ENCODE data around the gene SLC35D3. TPM values are rescaled to one million over a fixed set of nuclear protein-coding genes. Genes with fewer than 3 reads are reported as not detected.

SLC35D3 gene
- total and polyA plus RNA-seq, 3 experiments from 2014 or later = not detected

GRCh38 chr6:136961848-136962247 lies 39.7 kb downstream of the SLC35D3 start:
- POLR2A ChIA-PET = no interaction called here
- no peak for DNase-seq
- Histone ChIP-seq H3K9me3 (ENCODE audit: low read length) (no peaks in the 10 kb centered on the region), H3K27ac (ENCODE audit: low read depth, low read length) (no peak overlapping the region), H3K4me3 (ENCODE audit: low read length) (no peak overlapping the region), H3K36me3 (ENCODE audit: insufficient read depth, low read length) (no peaks in the 10 kb centered on the region), H3K4me1 (ENCODE audit: insufficient read depth, low read length) (no peaks in the 10 kb centered on the region), H3K27me3 (ENCODE audit: insufficient read depth, low read length, poor library complexity, severe bottlenecking) (no peaks in the 10 kb centered on the region)
- Mint-ChIP-seq H3K27me3 (peaks cover 8 to 46% of the 10 kb centered on the region in 2 donors), H3K27ac (no peak overlapping the region), H3K9me3 (no peaks in the 10 kb centered on the region), H3K36me3 (no peaks in the 10 kb centered on the region), H3K4me1 (peaks cover 0 to 4% (median 3%) of the 10 kb centered on the region in 3 donors), H3K4me3 (no peak overlapping the region)
- CTCF ChIA-PET = interaction anchor here (1.8 kb wide), 1 partner anchor 9 kb away, joined by 5 read pairs; no protein-coding TSS in a partner anchor

GRCh38 chr6:136962661-136963060 lies 40.6 kb downstream of the SLC35D3 start:
- Mint-ChIP-seq H3K4me3 (no peak overlapping the region), H3K27ac (no peak overlapping the region), H3K36me3 (no peaks in the 10 kb centered on the region), H3K27me3 (peaks cover 12 to 51% of the 10 kb centered on the region in 2 donors), H3K9me3 (no peaks in the 10 kb centered on the region), H3K4me1 (peaks cover 0 to 2% (median 1%) of the 10 kb centered on the region in 3 donors)
- no peaks in the 10 kb centered on the region for H3K9me3 ChIP-seq (ENCODE audit: low read length)
- H3K4me3 ChIP-seq (ENCODE audit: low read length) = no peak overlapping the region
- H3K27me3 ChIP-seq (ENCODE audit: insufficient read depth, low read length, poor library complexity, severe bottlenecking) = peaks cover 5% of the 10 kb centered on the region
- H3K27ac ChIP-seq (ENCODE audit: low read depth, low read length) = no peak overlapping the region
- DNase-seq = no peak
- no peaks in the 10 kb centered on the region for H3K36me3 ChIP-seq (ENCODE audit: insufficient read depth, low read length)
- CTCF ChIA-PET = no interaction called here
- H3K4me1 ChIP-seq (ENCODE audit: insufficient read depth, low read length) = no peaks in the 10 kb centered on the region
- POLR2A ChIA-PET = no interaction called here

- Histone ChIP-seq H3K27ac (ENCODE audit: low read depth, low read length) (no peak overlapping the region), H3K27me3 (ENCODE audit: insufficient read depth, low read length, poor library complexity, severe bottlenecking) (peaks cover 9% of the 10 kb centered on the region), H3K9me3 (ENCODE audit: low read length) (no peaks in the 10 kb centered on the region), H3K4me3 (ENCODE audit: low read length) (no peak overlapping the region), H3K4me1 (ENCODE audit: insufficient read depth, low read length) (no peaks in the 10 kb centered on the region), H3K36me3 (ENCODE audit: insufficient read depth, low read length) (no peaks in the 10 kb centered on the region)
- ChIA-PET CTCF (interaction anchor here (0.9 kb wide), 1 partner anchor 46 kb away, joined by 3 read pairs; no protein-coding TSS in a partner anchor), POLR2A (no interaction called here)
- no peak for DNase-seq
- Mint-ChIP-seq H3K36me3 (no peaks in the 10 kb centered on the region), H3K27me3 (peaks cover 15 to 53% of the 10 kb centered on the region in 2 donors), H3K9me3 (no peaks in the 10 kb centered on the region), H3K4me1 (peaks cover 0 to 8% (median 3%) of the 10 kb centered on the region in 3 donors), H3K27ac (no peak overlapping the region), H3K4me3 (no peak overlapping the region)
These were observed 41.2 kb downstream of the SLC35D3 start for GRCh38 chr6:136963259-136963658.

- peaks cover 12 to 50% of the 10 kb centered on the region in 2 donors for H3K27me3 Mint-ChIP-seq
- H3K36me3 Mint-ChIP-seq = no peaks in the 10 kb centered on the region
- H3K27me3 ChIP-seq (ENCODE audit: insufficient read depth, low read length, poor library complexity, severe bottlenecking) = peaks cover 9% of the 10 kb centered on the region
- ChIA-PET CTCF (no interaction called here), POLR2A (no interaction called here)
- H3K4me3 Mint-ChIP-seq = no peak overlapping the region
- no peaks in the 10 kb centered on the region for H3K4me1 ChIP-seq (ENCODE audit: insufficient read depth, low read length)
- no peaks in the 10 kb centered on the region for H3K36me3 ChIP-seq (ENCODE audit: insufficient read depth, low read length)
- peaks cover 0 to 9% (median 4%) of the 10 kb centered on the region in 3 donors for H3K4me1 Mint-ChIP-seq
- H3K27ac ChIP-seq (ENCODE audit: low read depth, low read length) = no peak overlapping the region
- peak overlapping the region in 1 of 8 donors; percentile 54 for H3K27ac Mint-ChIP-seq
- DNase-seq = no peak
- H3K4me3 ChIP-seq (ENCODE audit: low read length) = no peak overlapping the region
- H3K9me3 Mint-ChIP-seq = no peaks in the 10 kb centered on the region
- no peaks in the 10 kb centered on the region for H3K9me3 ChIP-seq (ENCODE audit: low read length)
These were observed 42.3 kb downstream of the SLC35D3 start for GRCh38 chr6:136964398-136964797.

GRCh38 chr6:136967876-136968752 lies 46.0 kb downstream of the SLC35D3 start:
- peaks cover 0 to 9% (median 4%) of the 10 kb centered on the region in 3 donors for H3K4me1 Mint-ChIP-seq
- H3K27me3 ChIP-seq (ENCODE audit: insufficient read depth, low read length, poor library complexity, severe bottlenecking) = peaks cover 9% of the 10 kb centered on the region
- H3K9me3 ChIP-seq (ENCODE audit: low read length) = no peaks in the 10 kb centered on the region
- H3K36me3 Mint-ChIP-seq = no peaks in the 10 kb centered on the region
- no peak overlapping the region for H3K4me3 ChIP-seq (ENCODE audit: low read length)
- H3K4me1 ChIP-seq (ENCODE audit: insufficient read depth, low read length) = no peaks in the 10 kb centered on the region
- peak; percentile 24 to 73 (median 39) for DNase-seq
- no peak overlapping the region for H3K27ac ChIP-seq (ENCODE audit: low read depth, low read length)
- ChIA-PET POLR2A (interaction anchor here (0.7 kb wide), 1 partner anchor 467 kb away, joined by 3 read pairs; no protein-coding TSS in a partner anchor), CTCF (interaction anchor here (0.8 to 3.1 kb wide), 7 partner anchors 13 to 346 kb away, joined by 3 to 8 read pairs (median 3); no protein-coding TSS in a partner anchor)
- peaks cover 10 to 56% of the 10 kb centered on the region in 2 donors for H3K27me3 Mint-ChIP-seq
- H3K36me3 ChIP-seq (ENCODE audit: insufficient read depth, low read length) = no peaks in the 10 kb centered on the region
- no peaks in the 10 kb centered on the region for H3K9me3 Mint-ChIP-seq
- no peak overlapping the region for H3K27ac Mint-ChIP-seq
- peak overlapping the region in 1 of 7 donors; percentile 5 for H3K4me3 Mint-ChIP-seq

- ChIA-PET POLR2A (no interaction called here), CTCF (interaction anchor here (0.8 to 3.1 kb wide), 6 partner anchors 14 to 346 kb away, joined by 3 to 8 read pairs (median 3); no protein-coding TSS in a partner anchor)
- Histone ChIP-seq H3K27ac (ENCODE audit: low read depth, low read length) (no peak overlapping the region), H3K27me3 (ENCODE audit: insufficient read depth, low read length, poor library complexity, severe bottlenecking) (peaks cover 9% of the 10 kb centered on the region), H3K4me3 (ENCODE audit: low read length) (no peak overlapping the region), H3K4me1 (ENCODE audit: insufficient read depth, low read length) (no peaks in the 10 kb centered on the region), H3K9me3 (ENCODE audit: low read length) (no peaks in the 10 kb centered on the region), H3K36me3 (ENCODE audit: insufficient read depth, low read length) (no peaks in the 10 kb centered on the region)
- Mint-ChIP-seq H3K27me3 (peaks cover 10 to 56% of the 10 kb centered on the region in 2 donors), H3K4me1 (peaks cover 0 to 9% (median 4%) of the 10 kb centered on the region in 3 donors), H3K27ac (no peak overlapping the region), H3K36me3 (no peaks in the 10 kb centered on the region), H3K9me3 (no peaks in the 10 kb centered on the region), H3K4me3 (no peak overlapping the region)
- no peak for DNase-seq
These were observed 46.7 kb downstream of the SLC35D3 start for GRCh38 chr6:136968837-136969236.

- no peaks in the 10 kb centered on the region for H3K36me3 ChIP-seq (ENCODE audit: insufficient read depth, low read length)
- Mint-ChIP-seq H3K9me3 (no peaks in the 10 kb centered on the region), H3K27me3 (peaks cover 10 to 56% of the 10 kb centered on the region in 2 donors), H3K27ac (no peak overlapping the region), H3K4me1 (peaks cover 0 to 9% (median 4%) of the 10 kb centered on the region in 3 donors), H3K4me3 (no peak overlapping the region), H3K36me3 (no peaks in the 10 kb centered on the region)
- H3K27me3 ChIP-seq (ENCODE audit: insufficient read depth, low read length, poor library complexity, severe bottlenecking) = peaks cover 9% of the 10 kb centered on the region
- CTCF ChIA-PET = interaction anchor here (1.3 to 3.1 kb wide), 3 partner anchors 14 to 20 kb away, joined by 3 to 8 read pairs (median 4); no protein-coding TSS in a partner anchor
- no peak overlapping the region for H3K4me3 ChIP-seq (ENCODE audit: low read length)
- H3K4me1 ChIP-seq (ENCODE audit: insufficient read depth, low read length) = no peaks in the 10 kb centered on the region
- POLR2A ChIA-PET = no interaction called here
- no peak overlapping the region for H3K27ac ChIP-seq (ENCODE audit: low read depth, low read length)
- no peaks in the 10 kb centered on the region for H3K9me3 ChIP-seq (ENCODE audit: low read length)
- DNase-seq = no peak
These were observed 47.3 kb downstream of the SLC35D3 start for GRCh38 chr6:136969433-136969832.

GRCh38 chr6:136969930-136970329 lies 47.8 kb downstream of the SLC35D3 start:
- no peak overlapping the region for H3K27ac Mint-ChIP-seq
- H3K4me3 ChIP-seq (ENCODE audit: low read length) = no peak overlapping the region
- POLR2A ChIA-PET = no interaction called here
- H3K9me3 ChIP-seq (ENCODE audit: low read length) = no peaks in the 10 kb centered on the region
- H3K9me3 Mint-ChIP-seq = no peaks in the 10 kb centered on the region
- H3K4me1 ChIP-seq (ENCODE audit: insufficient read depth, low read length) = no peaks in the 10 kb centered on the region
- no peaks in the 10 kb centered on the region for H3K36me3 ChIP-seq (ENCODE audit: insufficient read depth, low read length)
- CTCF ChIA-PET = interaction anchor here (1.6 to 3.1 kb wide), 2 partner anchors 14 to 20 kb away, joined by 4 to 8 read pairs; no protein-coding TSS in a partner anchor
- peaks cover 0 to 9% (median 4%) of the 10 kb centered on the region in 3 donors for H3K4me1 Mint-ChIP-seq
- H3K4me3 Mint-ChIP-seq = no peak overlapping the region
- peaks cover 9% of the 10 kb centered on the region for H3K27me3 ChIP-seq (ENCODE audit: insufficient read depth, low read length, poor library complexity, severe bottlenecking)
- H3K27ac ChIP-seq (ENCODE audit: low read depth, low read length) = no peak overlapping the region
- H3K36me3 Mint-ChIP-seq = no peaks in the 10 kb centered on the region
- peaks cover 10 to 54% of the 10 kb centered on the region in 2 donors for H3K27me3 Mint-ChIP-seq
- no peak for DNase-seq
